ENCODE measurements around the gene NFKB2. TPM values are rescaled to one million over a fixed set of nuclear protein-coding genes. Genes with fewer than 3 reads are reported as not detected.

Gene NFKB2
- total and polyA plus RNA-seq, 2 experiments from 2014 or later, result 5.7 to 21.5 TPM

DNA sequence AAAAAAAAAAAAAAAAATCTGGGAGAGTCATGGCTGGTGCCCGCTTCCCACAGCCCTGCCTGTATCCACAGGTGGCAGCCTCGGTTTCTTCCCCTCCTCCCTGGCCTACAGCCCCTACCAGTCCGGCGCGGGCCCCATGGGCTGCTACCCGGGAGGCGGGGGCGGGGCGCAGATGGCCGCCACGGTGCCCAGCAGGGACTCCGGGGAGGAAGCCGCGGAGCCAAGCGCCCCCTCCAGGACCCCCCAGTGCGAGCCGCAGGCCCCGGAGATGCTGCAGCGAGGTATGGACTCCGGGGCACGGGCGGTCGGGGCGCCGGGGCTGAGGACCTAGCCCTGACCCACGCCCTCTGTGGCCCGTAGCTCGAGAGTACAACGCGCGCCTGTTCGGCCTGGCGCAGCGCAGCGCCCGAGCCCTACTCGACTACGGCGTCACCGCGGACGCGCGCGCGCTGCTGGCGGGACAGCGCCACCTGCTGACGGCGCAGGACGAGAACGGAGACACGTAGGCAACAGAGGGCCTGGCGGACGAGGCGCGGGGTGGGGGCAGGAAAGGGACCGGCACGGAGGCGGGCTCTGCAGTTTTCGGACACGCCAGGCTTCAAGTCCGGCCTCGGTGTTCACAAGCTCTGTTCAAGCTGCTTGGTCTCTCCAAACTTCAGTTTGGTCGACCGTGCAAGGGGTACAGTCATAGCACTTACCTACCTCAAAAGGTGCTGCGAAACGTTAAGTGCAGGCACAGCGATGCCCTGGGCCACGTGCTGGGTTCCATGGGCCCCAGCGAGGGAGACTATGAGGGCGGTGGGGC is 3.9 kb downstream of the NFKB2 start:
- Histone ChIP-seq H3K9ac (peak overlapping the region; percentile 71), H3K27me3 (replicated peaks; ENCODE audit: insufficient read depth) (no peaks in the 10 kb centered on the region), H2AFZ (peak overlapping the region; percentile 80), H3F3A (ENCODE audit: insufficient read depth) (0 out of 2 replicates have a peak, but pooled peaks cover 4% of the 10 kb centered on the region), H3K79me2 (ENCODE audit: insufficient read depth) (peaks cover 14% of the 10 kb centered on the region), H3K4me2 (ENCODE audit: unreplicated experiment) (peak overlapping the region; percentile 67), H4K20me1 (ENCODE audit: insufficient read depth) (no peaks in the 10 kb centered on the region), H3K27ac (peak overlapping the region; percentile 14; the same call in 1 of the 2 replicates), H3K4me3 (peak overlapping the region; percentile 73), H3K9me3 (ENCODE audit: low read depth) (no peaks in the 10 kb centered on the region), H3K36me3 (ENCODE audit: low read depth) (no peaks in the 10 kb centered on the region), H3K4me1 (ENCODE audit: insufficient read depth) (peaks cover 16% of the 10 kb centered on the region), H3K9me2 (ENCODE audit: insufficient read depth) (no peaks in the 10 kb centered on the region)
- TF ChIP-seq EZH2phosphoT487 (IDR thresholded peaks at IDR 0.05; ENCODE audit: insufficient read depth, low read depth) (no peak), EZH2 (IDR thresholded peaks at IDR 0.05; ENCODE audit: insufficient read depth, poor library complexity, severe bottlenecking) (no peak)
- WGBS, 2 experiments (ENCODE audit: low coverage in 1 of 2, low lambda C conversion rate in 2 of 2, missing lambda C conversion rate in 2 of 2), result 3 to 6% methylated on average over 59 to 61 of the region's 72 CpGs
- in situ Hi-C loops (cut with MboI), result no loop called here
- DNase-seq, result peak; percentile 93

DNA sequence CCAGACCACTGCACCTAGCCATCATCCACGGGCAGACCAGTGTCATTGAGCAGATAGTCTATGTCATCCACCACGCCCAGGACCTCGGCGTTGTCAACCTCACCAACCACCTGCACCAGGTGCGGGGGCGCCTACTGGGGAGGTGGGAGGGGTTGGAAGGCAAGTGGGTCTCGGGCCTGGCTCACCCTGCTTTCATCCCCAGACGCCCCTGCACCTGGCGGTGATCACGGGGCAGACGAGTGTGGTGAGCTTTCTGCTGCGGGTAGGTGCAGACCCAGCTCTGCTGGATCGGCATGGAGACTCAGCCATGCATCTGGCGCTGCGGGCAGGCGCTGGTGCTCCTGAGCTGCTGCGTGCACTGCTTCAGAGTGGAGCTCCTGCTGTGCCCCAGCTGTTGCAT is 4.6 kb downstream of the NFKB2 start:
- H3K9me3 ChIP-seq (ENCODE audit: low read depth), result no peaks in the 10 kb centered on the region
- H3K9me2 ChIP-seq (ENCODE audit: insufficient read depth), result no peaks in the 10 kb centered on the region
- no peaks in the 10 kb centered on the region for H3K36me3 ChIP-seq (ENCODE audit: low read depth)
- peak overlapping the region; percentile 47 for H3K4me2 ChIP-seq (ENCODE audit: unreplicated experiment)
- peak overlapping the region; percentile 73; the same call in 1 of the 2 replicates for H3K4me3 ChIP-seq
- 71 to 78% methylated on average over 13 to 17 of the region's 17 CpGs for WGBS, 2 experiments (ENCODE audit: low coverage in 1 of 2, low lambda C conversion rate in 2 of 2, missing lambda C conversion rate in 2 of 2)
- H3K27ac ChIP-seq, result no peak overlapping the region
- in situ Hi-C loops (cut with MboI), result no loop called here
- H3K4me1 ChIP-seq (ENCODE audit: insufficient read depth), result peaks cover 16% of the 10 kb centered on the region
- TF ChIP-seq EZH2 (IDR thresholded peaks at IDR 0.05; ENCODE audit: insufficient read depth, poor library complexity, severe bottlenecking) (no peak), EZH2phosphoT487 (IDR thresholded peaks at IDR 0.05; ENCODE audit: insufficient read depth, low read depth) (no peak)
- no peaks in the 10 kb centered on the region for H3K27me3 ChIP-seq (replicated peaks; ENCODE audit: insufficient read depth)
- peaks cover 14% of the 10 kb centered on the region for H3K79me2 ChIP-seq (ENCODE audit: insufficient read depth)
- no peaks in the 10 kb centered on the region for H3F3A ChIP-seq (ENCODE audit: insufficient read depth)
- DNase-seq, result no peak
- H2AFZ ChIP-seq, result peak overlapping the region; percentile 80; the same call in 1 of the 2 replicates
- peak overlapping the region; percentile 71 for H3K9ac ChIP-seq
- H4K20me1 ChIP-seq (ENCODE audit: insufficient read depth), result no peaks in the 10 kb centered on the region

DNA sequence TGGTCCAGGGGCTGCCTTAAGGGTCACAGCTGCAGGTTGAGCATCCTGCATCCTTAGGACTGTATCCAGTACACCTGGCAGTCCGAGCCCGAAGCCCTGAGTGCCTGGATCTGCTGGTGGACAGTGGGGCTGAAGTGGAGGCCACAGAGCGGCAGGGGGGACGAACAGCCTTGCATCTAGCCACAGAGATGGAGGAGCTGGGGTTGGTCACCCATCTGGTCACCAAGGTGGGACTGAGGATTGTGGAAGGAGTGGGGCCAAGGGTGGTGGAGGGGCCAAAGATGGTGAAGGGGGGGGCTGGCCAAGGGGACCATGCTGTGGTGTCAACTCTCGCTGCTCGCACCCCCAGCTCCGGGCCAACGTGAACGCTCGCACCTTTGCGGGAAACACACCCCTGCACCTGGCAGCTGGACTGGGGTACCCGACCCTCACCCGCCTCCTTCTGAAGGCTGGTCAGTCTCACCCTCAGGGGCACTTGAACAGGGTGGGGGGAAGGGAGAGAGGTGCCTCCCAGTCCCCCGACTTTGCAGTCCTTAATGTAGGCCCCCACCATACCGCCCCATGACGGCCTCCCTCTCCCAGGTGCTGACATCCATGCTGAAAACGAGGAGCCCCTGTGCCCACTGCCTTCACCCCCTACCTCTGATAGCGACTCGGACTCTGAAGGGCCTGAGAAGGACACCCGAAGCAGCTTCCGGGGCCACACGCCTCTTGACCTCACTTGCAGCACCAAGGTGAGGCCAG is 5.3 kb downstream of the NFKB2 start:
- no peak overlapping the region for H3K4me2 ChIP-seq (ENCODE audit: unreplicated experiment)
- H3K79me2 ChIP-seq (ENCODE audit: insufficient read depth), result peaks cover 14% of the 10 kb centered on the region
- H3K27ac ChIP-seq, result no peak overlapping the region
- peaks cover 16% of the 10 kb centered on the region for H3K4me1 ChIP-seq (ENCODE audit: insufficient read depth)
- no peak overlapping the region for H3K9ac ChIP-seq
- no peaks in the 10 kb centered on the region for H4K20me1 ChIP-seq (ENCODE audit: insufficient read depth)
- in situ Hi-C loops (cut with MboI), result no loop called here
- no peaks in the 10 kb centered on the region for H3K9me2 ChIP-seq (ENCODE audit: insufficient read depth)
- 88 to 97% methylated on average over 14 to 22 of the region's 22 CpGs for WGBS, 2 experiments (ENCODE audit: low coverage in 1 of 2, low lambda C conversion rate in 2 of 2, missing lambda C conversion rate in 2 of 2)
- TF ChIP-seq EZH2phosphoT487 (IDR thresholded peaks at IDR 0.05; ENCODE audit: insufficient read depth, low read depth), result no peak
- TF ChIP-seq EZH2 (IDR thresholded peaks at IDR 0.05; ENCODE audit: insufficient read depth, poor library complexity, severe bottlenecking), result no peak
- no peak for DNase-seq
- H3K27me3 ChIP-seq (replicated peaks; ENCODE audit: insufficient read depth), result no peaks in the 10 kb centered on the region
- no peak overlapping the region for H2AFZ ChIP-seq
- no peaks in the 10 kb centered on the region for H3K36me3 ChIP-seq (ENCODE audit: low read depth)
- H3F3A ChIP-seq (ENCODE audit: insufficient read depth), result no peaks in the 10 kb centered on the region
- no peaks in the 10 kb centered on the region for H3K9me3 ChIP-seq (ENCODE audit: low read depth)
- no peak overlapping the region for H3K4me3 ChIP-seq

DNA sequence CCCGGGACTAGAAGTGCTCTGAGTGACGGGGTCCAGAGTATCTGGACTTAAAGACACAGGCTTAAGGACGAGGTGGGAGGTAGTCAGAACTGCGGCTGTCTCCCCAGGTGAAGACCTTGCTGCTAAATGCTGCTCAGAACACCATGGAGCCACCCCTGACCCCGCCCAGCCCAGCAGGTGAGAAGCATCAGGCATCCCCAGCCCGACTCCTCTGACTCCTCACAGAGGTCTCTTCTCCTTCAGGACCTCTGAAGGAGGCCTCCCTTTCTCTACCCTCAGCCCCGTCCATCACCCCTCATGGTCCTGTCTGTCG is 5.8 kb downstream of the NFKB2 start:
- Histone ChIP-seq H3K4me2 (ENCODE audit: unreplicated experiment) (no peak overlapping the region), H3K9ac (no peak overlapping the region), H3K36me3 (ENCODE audit: low read depth) (no peaks in the 10 kb centered on the region), H3K4me1 (ENCODE audit: insufficient read depth) (peaks cover 13% of the 10 kb centered on the region), H3F3A (ENCODE audit: insufficient read depth) (no peaks in the 10 kb centered on the region), H3K9me2 (ENCODE audit: insufficient read depth) (no peaks in the 10 kb centered on the region), H3K79me2 (ENCODE audit: insufficient read depth) (peaks cover 9% of the 10 kb centered on the region), H3K27ac (no peak overlapping the region), H4K20me1 (ENCODE audit: insufficient read depth) (no peaks in the 10 kb centered on the region), H2AFZ (no peak overlapping the region), H3K9me3 (ENCODE audit: low read depth) (no peaks in the 10 kb centered on the region), H3K27me3 (replicated peaks; ENCODE audit: insufficient read depth) (no peaks in the 10 kb centered on the region), H3K4me3 (no peak overlapping the region)
- in situ Hi-C loops (cut with MboI), result no loop called here
- no peak for DNase-seq
- WGBS, 2 experiments (ENCODE audit: low coverage in 1 of 2, low lambda C conversion rate in 2 of 2, missing lambda C conversion rate in 2 of 2), result 77 to 82% methylated on average over 8 of the region's 8 CpGs
- TF ChIP-seq EZH2phosphoT487 (IDR thresholded peaks at IDR 0.05; ENCODE audit: insufficient read depth, low read depth), result no peak
- TF ChIP-seq EZH2 (IDR thresholded peaks at IDR 0.05; ENCODE audit: insufficient read depth, poor library complexity, severe bottlenecking), result no peak
